GM21360 (cell line): Measurements from ENCODE around the gene CORO2A.
A peak's percentile ranks its signal among the peaks of the same experiment; 100 is the strongest.

Experiments
- ATAC-seq: cut with Tn5 transposase; IDR thresholded peaks from one replicate; pipeline ENCODE4 v1.9.1; 2021; ENCODE audit warnings: mild to moderate bottlenecking, moderate library complexity; ENCODE audit not compliant: unreplicated experiment

CORO2A gene

DNA sequence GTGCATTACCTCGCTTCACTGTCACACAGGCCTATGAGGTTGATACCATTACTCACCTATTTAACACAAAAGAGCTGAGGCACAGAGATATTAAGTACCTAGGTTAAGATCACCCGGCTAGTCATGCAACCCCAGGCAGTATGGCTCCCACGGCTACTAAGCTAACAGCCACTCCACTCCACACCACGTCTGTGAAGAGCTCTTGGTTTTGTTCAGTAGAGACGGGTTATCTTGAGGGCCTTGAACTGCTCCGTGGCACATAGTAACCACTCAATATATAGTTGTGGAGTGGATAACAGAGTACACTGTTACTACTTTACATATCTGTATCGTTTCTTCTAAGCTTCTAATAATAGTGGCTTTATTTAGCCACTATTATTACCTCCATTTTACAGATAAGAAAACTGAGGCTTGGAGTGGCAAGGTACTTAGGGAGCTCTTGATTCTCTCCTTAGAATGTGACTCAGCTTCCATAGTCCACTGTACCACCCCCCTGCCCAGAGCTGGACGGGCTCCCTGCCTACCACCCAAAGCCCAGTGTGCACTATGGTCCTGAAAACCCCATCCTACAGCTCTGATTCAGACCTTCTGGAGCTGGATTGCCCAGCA is 1.0 kb upstream of the CORO2A start:
- ATAC-seq, result no peak

DNA sequence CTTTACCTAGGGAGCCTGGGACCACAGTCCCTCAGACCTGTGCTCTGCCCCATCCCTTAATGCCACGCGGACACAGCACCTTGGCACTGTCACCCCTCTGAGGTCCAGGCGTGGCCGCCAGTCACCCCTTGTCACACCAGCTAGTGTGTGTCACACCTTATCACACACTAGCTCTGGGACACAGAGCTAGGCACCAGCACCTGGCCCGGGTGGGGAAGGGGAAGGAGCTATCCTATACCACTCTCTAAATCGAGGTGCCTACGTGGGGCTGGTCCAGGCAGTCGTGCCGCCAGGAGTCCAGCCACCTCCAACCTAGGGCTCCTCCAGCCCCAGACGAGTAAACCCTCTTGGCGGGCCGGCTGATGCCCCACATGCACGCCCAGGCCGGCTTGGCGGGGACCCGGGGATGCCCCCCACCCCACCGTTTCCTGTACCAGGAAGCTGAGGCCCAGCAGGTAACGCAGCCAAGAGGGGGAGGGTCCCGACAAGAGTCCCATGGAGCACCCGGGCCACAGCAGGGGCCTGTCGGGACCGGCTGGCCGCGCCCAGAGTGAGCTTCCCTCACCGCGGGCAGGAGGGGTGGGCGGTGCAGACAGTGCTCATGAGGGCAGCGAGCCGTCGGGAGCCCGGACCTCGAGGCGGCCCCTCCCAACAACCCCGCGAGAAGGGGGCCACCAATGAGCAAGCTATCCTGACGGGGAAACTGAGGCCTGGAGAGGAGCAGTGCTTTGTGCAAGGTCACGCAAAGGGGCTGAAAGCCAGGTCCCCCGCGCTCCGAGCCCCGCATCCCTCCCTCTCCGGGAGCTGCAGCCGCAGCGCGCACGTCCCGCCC is 550 bp downstream of the CORO2A start:
- peak; percentile 30 for ATAC-seq

GRCh38 chr9:98191181-98191608 is 1.2 kb downstream of the CORO2A start:
- no peak for ATAC-seq

GRCh38 chr9:98190757-98191105 is 1.7 kb downstream of the CORO2A start:
- no peak for ATAC-seq

GRCh38 chr9:98189412-98189811 is 3.0 kb downstream of the CORO2A start:
- ATAC-seq, result no peak

GRCh38 chr9:98187926-98188325 is 4.5 kb downstream of the CORO2A start:
- ATAC-seq, result no peak

DNA sequence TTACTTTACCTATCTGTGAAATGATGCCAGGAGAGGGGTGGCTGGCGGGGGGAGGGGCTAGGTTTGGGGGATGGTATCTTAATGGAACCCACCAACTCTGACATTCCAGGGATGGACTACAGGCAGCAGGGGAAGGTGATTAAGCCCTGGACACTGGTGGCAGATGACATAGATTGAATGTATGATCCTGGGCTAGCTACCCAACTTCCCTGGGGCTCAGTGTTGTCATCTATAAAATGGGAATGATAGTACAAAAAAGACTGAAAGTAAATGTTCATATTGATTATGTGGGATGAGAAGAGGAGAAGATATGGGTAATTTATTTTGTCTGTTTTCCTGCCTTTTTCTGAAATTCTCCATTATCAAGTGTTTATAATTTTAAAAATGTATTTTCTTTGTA is 6.2 kb downstream of the CORO2A start:
- ATAC-seq, result no peak

DNA sequence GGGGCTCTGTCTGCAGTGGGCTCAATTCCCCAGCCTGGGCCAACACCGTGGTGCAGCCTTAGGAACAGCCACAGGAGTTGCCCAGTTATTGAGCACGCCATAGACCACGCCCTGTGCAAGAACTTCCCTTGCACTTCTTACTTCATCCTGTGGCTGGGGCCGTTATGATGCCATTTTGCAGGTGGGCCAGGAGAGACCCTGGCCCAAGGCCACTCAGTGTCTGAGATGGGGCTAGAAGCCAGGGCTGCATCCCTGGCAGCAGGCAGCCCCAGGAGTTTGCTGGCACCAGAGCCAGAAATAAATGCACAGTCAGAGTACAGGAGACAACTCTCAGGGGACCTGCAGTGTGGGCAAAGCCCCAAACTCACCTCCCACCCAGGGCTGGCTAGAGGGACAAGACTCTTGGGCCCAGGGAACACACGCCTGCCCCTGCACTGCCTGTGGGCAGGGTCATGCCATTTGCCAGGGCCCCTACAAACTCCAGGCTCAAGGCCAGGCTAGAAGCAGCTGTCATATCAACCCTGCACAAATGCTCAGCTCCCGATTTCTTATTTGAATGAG is 6.7 kb downstream of the CORO2A start:
- no peak for ATAC-seq

- no peak for ATAC-seq
Observed at GRCh38 chr9:98185021-98185567, 7.3 kb downstream of the CORO2A start.

GRCh38 chr9:98184326-98184725 is 8.1 kb downstream of the CORO2A start:
- no peak for ATAC-seq

DNA sequence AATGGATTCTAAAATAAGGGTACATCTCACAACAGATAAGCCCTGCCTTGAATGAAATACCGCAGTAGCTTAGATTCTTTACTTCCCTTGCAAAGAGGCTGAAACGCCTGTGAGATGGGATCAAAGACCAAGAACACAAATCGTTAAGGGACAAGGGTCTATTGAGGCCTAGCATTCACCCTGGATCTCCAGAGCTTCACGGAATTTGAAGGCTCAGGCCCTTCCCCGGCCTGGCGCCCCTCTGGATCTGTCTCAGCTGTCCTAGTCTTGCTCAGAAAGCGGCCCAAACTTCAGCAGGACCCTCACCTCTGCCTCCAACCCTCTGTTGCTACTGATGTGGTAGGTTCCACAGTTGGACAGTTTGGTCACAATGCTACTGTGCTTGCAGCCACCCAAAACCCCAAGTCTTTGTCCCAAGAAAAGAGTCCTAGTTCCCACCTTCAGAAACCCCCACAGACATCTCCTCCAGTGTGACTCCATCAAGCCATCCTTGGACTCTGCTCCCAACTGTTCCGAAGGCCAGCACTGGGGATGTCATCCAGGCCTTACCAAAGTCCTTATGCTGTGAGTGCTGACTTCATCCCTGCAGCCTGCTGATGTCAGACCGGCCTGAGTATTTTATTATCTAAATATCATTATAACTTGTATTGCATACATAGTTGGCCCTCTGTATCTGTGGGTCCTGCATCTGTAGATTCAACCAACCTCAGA is 9.4 kb downstream of the CORO2A start:
- ATAC-seq, result no peak

GRCh38 chr9:98182069-98182820 is 10.2 kb downstream of the CORO2A start:
- no peak for ATAC-seq

GRCh38 chr9:98181746-98182068 is 10.7 kb downstream of the CORO2A start:
- ATAC-seq, result no peak

DNA sequence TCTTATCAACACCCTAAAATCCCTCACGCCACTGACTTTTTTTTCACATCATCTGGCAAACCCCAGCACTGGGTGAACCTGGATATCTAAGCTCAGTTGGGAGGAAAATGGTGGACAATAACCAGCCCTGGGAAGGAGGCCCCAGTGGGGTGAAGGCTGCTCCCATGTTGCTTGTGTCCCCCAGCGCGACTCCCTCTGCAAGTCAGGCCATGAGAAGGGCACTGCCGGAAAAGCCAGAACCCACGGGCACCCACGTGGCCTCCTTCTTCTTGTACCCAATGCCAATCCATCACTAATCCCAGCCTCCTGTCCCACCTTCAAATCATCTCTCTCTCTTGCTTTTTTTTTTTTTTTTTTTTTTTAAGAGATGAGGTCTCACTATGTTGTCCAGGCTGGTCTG is 11.4 kb downstream of the CORO2A start:
- ATAC-seq, result no peak

- ATAC-seq, result no peak
Observed at GRCh38 chr9:98178874-98179850, 13.3 kb downstream of the CORO2A start.

DNA sequence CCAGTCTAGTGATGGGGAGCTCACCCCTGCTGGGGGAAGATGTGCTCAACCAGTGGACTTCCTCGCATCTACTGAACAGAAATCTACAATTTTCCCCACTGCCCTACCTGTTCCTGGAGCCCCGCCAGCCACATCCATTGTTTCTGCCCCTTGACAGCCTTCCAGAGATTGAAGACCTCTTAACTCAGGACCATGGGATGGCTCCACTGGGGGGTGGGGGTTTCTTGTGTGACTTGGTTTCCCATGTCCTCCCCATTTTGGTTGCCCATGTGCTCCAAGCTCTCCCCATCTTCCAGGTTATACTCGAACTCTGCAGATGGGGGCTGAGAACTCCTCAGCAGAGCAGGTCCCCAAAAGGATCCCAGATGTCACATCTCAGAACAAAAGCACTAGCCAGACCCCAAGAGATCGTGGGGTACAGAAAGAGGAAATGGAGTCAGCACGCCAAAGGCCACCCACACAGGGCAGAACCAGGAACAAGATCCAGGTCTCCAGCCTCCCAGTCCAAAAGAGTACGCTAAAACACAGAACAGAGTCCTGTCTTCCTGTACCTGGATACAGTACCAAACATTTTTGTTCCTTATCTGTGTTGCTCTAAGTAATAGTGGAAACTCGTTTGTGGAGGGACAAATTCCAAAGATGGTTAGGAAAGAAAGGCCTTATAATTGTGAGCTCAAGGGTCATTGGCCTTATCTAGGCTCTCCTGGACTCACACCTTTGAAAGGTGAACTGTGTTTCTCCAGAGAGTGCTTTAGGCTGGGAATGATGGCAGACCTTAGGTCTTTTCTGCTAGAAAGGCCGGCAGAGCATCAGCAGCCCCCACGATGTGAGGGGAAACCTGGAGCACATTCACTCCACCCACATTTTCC is 15.8 kb downstream of the CORO2A start:
- ATAC-seq, result no peak

DNA sequence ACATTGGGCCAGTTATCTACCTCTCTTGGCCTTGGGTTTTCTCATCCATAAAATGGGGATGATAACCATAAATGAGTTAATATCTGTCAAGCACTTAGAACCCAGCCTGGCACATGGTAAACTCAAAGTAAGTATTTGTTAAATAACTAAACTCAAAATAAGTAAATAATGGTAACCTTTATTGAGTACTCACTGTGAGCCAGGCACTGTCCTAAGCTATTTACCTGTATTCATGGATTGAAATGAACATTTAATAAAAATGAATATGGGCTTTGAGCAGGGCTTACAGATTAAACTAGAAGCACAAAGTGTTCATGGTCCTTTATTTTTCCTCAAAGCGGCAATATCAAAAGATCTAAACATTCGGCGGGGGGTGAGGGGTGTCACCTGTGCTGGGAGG is 16.7 kb downstream of the CORO2A start:
- no peak for ATAC-seq

GRCh38 chr9:98175028-98175569 is 17.3 kb downstream of the CORO2A start:
- ATAC-seq, result no peak
